Tibial nerve (tissue), 3 donors: ENCODE measurements around the gene PTGDS.
A peak's percentile ranks its signal among the peaks of the same experiment; 100 is the strongest.

ENCODE experiments used
- CTCF ChIP-seq, 5 experiments: fragments of 200-600 bp in 3 of 5; fragments of 450-650 bp in 2 of 5; sonication (generic) in 3 of 5; IDR thresholded peaks; one replicate each; pipeline ENCODE4 v1.5.1; 2016 to 2019; ENCODE audit warnings: antibody characterized with exemption in 5 of 5, mild to moderate bottlenecking in 3 of 5, moderate library complexity in 2 of 5
- POLR2A ChIP-seq, 2 donors: fragments of 450-650 bp; IDR thresholded peaks; one replicate each; pipeline ENCODE4 v1.6.1; 2017; ENCODE audit warnings: antibody characterized with exemption in 2 of 2, mild to moderate bottlenecking in 2 of 2, moderate library complexity in 2 of 2

- TF ChIP-seq CTCF (IDR thresholded peaks at IDR 0.05) (peak in 3 of 5 experiments; percentile 9 to 54 (median 42)), POLR2A (IDR thresholded peaks at IDR 0.05) (peak in 1 of 2 donors; percentile 40)
Observed at GRCh38 chr9:137025517-137025966, 48.2 kb downstream of the PTGDS start.
